Right atrium auricular region (tissue), 2 donors: ENCODE data around the gene PCBP3. TPM values are rescaled to one million over a fixed set of nuclear protein-coding genes. Genes with fewer than 3 reads are reported as not detected.
"Not testable (repeated sequence)": the region's sequence is repeated elsewhere in the genome, so short reads cannot be mapped to it uniquely, and the experiment has no call there.

Experiments
- DNase-seq: peaks from one replicate; pipeline ENCODE4 v3.0.0-alpha.2; 2019; ENCODE audit warnings: low spot score
- H3K27ac ChIP-seq, 2 donors: fragments of 200-600 bp; sonication (generic); 1 replicate in 1 of 2; 2 replicates in 1 of 2; pipeline ENCODE4 v1.5.1; 2016 to 2019
- H3K27me3 ChIP-seq, 2 donors: fragments of 200-600 bp; sonication (generic); one replicate each; pipeline versions ENCODE4 v1.5.1 to v1.6.0; 2017 to 2019
- H3K36me3 ChIP-seq: fragments of 200-600 bp; sonication (generic); one replicate; pipeline ENCODE4 v1.5.1; 2016
- H3K4me1 ChIP-seq, 2 donors: fragments of 200-600 bp; sonication (generic); one replicate each; pipeline versions ENCODE4 v1.5.1 to v1.6.0; 2017 to 2019
- H3K4me3 ChIP-seq, 2 donors: fragments of 200-600 bp; sonication (generic); 1 replicate in 1 of 2; 2 replicates in 1 of 2; pipeline ENCODE4 v1.5.1; 2017 to 2019; ENCODE audit warnings: mild to moderate bottlenecking in 1 of 2, moderate library complexity in 1 of 2
- H3K9me3 ChIP-seq, 2 donors: fragments of 200-600 bp; sonication (generic); one replicate each; pipeline ENCODE4 v1.5.1; 2019
- CTCF ChIP-seq, 2 donors: fragments of 200-600 bp; sonication (generic); IDR thresholded peaks; one replicate each; pipeline ENCODE4 v1.5.1; 2019; ENCODE audit warnings: antibody characterized with exemption in 2 of 2
- total RNA-seq, 2 donors: library from RNA; depleted of rRNA; stranded (reverse); fragments of >200 nt; gene quantifications; one replicate each; pipeline ENCODE4 v1.1.0, GENCODE V29; 2016

PCBP3 gene
- total RNA-seq, 2 donors from 2014 or later: 2.3 to 5.2 TPM

GRCh38 chr21:45709173-45709572 is 65.6 kb downstream of the PCBP3 start:
- Histone ChIP-seq H3K4me1 (no peaks in the 10 kb centered on the region), H3K27me3 (no peaks in the 10 kb centered on the region), H3K27ac (no peak overlapping the region), H3K36me3 (no peaks in the 10 kb centered on the region), H3K4me3 (no peak overlapping the region), H3K9me3 (peaks cover 0 to 15% of the 10 kb centered on the region in 2 donors)
- TF ChIP-seq CTCF (IDR thresholded peaks at IDR 0.05): no peak
- DNase-seq: no peak

GRCh38 chr21:45709696-45710268 is 66.3 kb downstream of the PCBP3 start:
- Histone ChIP-seq H3K36me3 (no peaks in the 10 kb centered on the region), H3K9me3 (peaks cover 0 to 15% of the 10 kb centered on the region in 2 donors), H3K27me3 (no peaks in the 10 kb centered on the region), H3K4me3 (no peak overlapping the region), H3K27ac (no peak overlapping the region), H3K4me1 (no peaks in the 10 kb centered on the region)
- no peak for TF ChIP-seq CTCF (IDR thresholded peaks at IDR 0.05)
- DNase-seq: no peak

GRCh38 chr21:45710306-45710705 is 66.8 kb downstream of the PCBP3 start:
- H3K9me3 ChIP-seq: peaks cover 0 to 15% of the 10 kb centered on the region in 2 donors
- not testable (repeated sequence) for H3K27me3 ChIP-seq, H3K4me3 ChIP-seq, H3K36me3 ChIP-seq, H3K4me1 ChIP-seq, H3K27ac ChIP-seq, DNase-seq

GRCh38 chr21:45713613-45714012 is 70.1 kb downstream of the PCBP3 start:
- Histone ChIP-seq H3K4me1 (no peaks in the 10 kb centered on the region), H3K36me3 (no peaks in the 10 kb centered on the region), H3K27me3 (no peaks in the 10 kb centered on the region), H3K27ac (no peak overlapping the region), H3K4me3 (no peak overlapping the region), H3K9me3 (peaks cover 0 to 15% of the 10 kb centered on the region in 2 donors)
- no peak for TF ChIP-seq CTCF (IDR thresholded peaks at IDR 0.05)
- DNase-seq: no peak

GRCh38 chr21:45715441-45715840 is 71.9 kb downstream of the PCBP3 start:
- H3K4me1 ChIP-seq: no peaks in the 10 kb centered on the region

GRCh38 chr21:45718413-45718812 is 74.9 kb downstream of the PCBP3 start:
- no peak for TF ChIP-seq CTCF (IDR thresholded peaks at IDR 0.05)
- DNase-seq: no peak
- Histone ChIP-seq H3K9me3 (no peaks in the 10 kb centered on the region), H3K27me3 (no peaks in the 10 kb centered on the region), H3K4me3 (no peak overlapping the region), H3K36me3 (no peaks in the 10 kb centered on the region), H3K4me1 (no peaks in the 10 kb centered on the region), H3K27ac (no peak overlapping the region)

More at GRCh38 chr21:45715441-45715840, 71.9 kb downstream of the PCBP3 start:
- no peak for DNase-seq
- Histone ChIP-seq H3K9me3 (peaks cover 0 to 15% of the 10 kb centered on the region in 2 donors), H3K4me3 (no peak overlapping the region), H3K27ac (no peak overlapping the region), H3K36me3 (no peaks in the 10 kb centered on the region), H3K27me3 (no peaks in the 10 kb centered on the region)
- no peak for TF ChIP-seq CTCF (IDR thresholded peaks at IDR 0.05)
